T follicular helper cell (primary cell): Measurements from ENCODE around the gene PPM1N.

ENCODE experiments used
- DNase-seq: peaks from one replicate; pipeline ENCODE4 v3.0.0-alpha.2; 2020; ENCODE audit warnings: low read depth

Gene PPM1N

DNA sequence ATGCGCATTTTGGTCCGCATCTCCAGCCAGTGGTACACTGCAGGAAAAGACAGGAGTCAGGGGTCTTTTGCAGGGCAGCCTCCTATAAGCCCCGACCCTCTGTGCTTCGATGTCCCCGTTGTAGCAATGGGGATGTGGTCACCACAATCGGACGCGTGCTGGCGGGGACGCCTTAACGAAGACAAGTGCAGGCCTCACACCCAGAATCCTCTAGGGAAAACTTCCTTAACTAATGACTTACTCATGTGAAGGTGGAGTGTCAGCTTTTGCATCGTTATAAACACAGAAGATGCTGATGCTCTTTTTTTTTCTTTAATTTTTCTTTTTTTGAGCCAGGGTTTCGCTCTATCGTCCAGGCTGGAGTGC lies 31.2 kb downstream of the PPM1N start:
- DNase-seq: no peak

DNA sequence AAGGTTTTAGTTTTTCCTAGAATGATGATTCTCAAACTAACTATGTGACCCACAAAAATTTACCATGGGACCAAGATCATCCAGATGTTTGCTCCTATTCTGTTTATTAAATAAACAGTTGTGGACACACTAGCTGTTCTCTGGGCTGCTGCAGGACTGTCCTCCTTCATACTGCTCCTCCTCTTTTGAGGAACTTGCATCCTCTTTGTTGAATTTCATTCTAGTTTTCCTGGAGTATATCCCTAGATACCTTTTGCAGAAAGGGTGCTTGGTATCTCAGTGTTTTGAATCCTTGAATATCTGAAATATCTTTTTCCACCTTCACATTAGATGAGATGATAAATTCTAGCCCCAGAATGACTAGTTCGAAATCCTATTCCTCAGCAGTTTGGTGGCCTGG lies 33.1 kb downstream of the PPM1N start:
- no peak for DNase-seq

DNA sequence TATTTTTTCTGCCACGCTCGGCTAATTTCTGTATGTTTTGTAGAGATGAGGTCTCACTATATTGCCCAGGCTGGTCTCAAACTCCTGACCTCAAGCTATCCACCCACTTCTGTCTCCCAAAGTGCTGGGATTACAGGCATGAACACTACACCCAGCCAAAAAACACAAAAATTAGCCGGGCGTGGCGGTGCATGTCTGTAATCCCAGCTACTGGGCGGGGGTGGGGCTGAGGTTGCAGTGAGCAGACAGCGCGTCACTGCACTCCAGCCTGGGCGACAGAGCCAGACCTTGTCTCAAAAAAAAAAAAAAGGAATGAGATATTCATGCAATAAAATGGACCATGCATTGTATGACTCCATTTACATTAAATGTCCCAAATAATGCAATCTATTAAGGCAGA lies 41.2 kb downstream of the PPM1N start:
- DNase-seq: no peak

GRCh38 chr19:45542234-45542668 lies 44.0 kb downstream of the PPM1N start:
- DNase-seq: no peak

GRCh38 chr19:45547211-45547770 lies 49.0 kb downstream of the PPM1N start:
- DNase-seq: no peak

- no peak for DNase-seq
Measured at GRCh38 chr19:45547965-45548609, 49.8 kb downstream of the PPM1N start.
